ENCODE measurements around the gene PMS2.
"Not testable (repeated sequence)": the region's sequence is repeated elsewhere in the genome, so short reads cannot be mapped to it uniquely, and the experiment has no call there.

GRCh38 chr7:6010370-6010769 is 1.5 kb upstream of the PMS2 start:
- TF ChIP-seq POLR2AphosphoS5, HCFC1 (IDR thresholded peaks at IDR 0.05; ENCODE audit: low read length): not testable (repeated sequence)
